Measurements from ENCODE around the gene CEP85L.

The CEP85L gene

DNA sequence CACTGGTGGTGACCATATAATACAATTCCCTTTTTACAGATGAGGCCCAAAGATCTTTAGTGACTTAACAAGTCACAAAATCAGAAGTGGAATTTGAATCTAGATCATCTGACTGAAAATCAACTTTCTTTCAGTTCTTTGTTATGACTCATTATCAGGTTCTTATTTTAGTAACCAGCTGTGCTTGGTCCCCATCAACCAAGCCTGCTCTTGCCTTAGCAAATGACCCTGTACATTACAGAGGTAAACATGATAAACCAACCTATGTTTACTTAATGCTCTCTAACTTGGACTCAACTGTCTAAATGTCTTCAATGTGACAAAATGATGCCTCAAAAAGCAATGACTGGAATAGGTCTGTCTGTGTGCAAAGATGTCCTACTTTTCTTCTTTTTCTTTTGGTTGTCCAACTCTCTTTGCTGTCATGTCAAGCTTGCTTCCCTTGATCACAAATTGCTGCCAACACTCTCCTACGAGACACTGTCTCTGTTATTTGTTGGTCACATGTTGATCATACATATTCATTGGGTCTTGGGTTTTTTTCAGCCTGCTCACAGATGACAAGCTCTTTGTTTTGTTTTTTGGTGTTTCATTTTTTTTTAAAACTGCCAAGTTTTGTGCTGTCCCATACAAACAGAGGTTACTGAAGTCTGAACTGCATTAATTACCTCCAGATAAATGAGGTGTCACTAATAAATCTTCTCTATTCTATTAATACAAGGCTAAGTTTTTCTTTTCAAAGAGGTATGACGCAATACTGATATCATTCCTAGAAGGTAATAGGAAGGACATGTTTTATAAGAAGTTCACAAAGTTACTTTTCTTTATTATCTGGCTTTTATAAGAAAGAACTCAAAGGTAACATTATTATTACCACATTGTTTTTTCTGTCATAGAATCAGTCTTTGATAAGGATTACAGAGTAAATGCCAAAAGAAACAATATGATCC, 165.5 kb downstream of the CEP85L start:
- H3K36me3 ChIP-seq (ENCODE audit: control insufficient read depth in 1 of 2, insufficient read depth in 2 of 2, low read length in 2 of 2): peaks cover 6 to 34% of the 10 kb centered on the region in 2 donors

DNA sequence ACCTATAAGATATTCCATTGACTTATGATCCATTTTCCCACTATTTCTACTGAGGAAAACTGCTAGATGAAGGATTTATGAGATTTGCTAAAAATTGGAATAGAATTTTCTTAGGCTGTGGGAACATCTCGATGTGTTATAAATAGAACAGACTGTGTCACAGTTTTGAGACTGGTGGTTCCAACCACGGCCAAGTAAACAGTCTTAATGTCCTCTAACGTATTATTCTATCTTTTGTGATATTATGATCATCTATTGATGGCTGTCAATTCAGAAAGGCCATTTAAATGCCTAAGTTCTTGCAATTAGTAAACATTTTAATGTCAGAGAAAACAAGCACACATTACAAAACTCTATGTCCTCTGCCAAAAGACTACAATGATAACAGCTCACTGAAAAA, 174.8 kb downstream of the CEP85L start:
- no peaks in the 10 kb centered on the region for H3K9me3 ChIP-seq (ENCODE audit: control insufficient read depth in 1 of 2, low read length in 2 of 2)
- H3K4me1 ChIP-seq (ENCODE audit: control insufficient read depth in 1 of 2, insufficient read depth in 2 of 2, low read length in 2 of 2): no peaks in the 10 kb centered on the region
- H3K4me3 ChIP-seq (ENCODE audit: low read depth in 1 of 2, low read length in 2 of 2): no peak overlapping the region
- H3K27me3 ChIP-seq (ENCODE audit: low read depth, low read length): no peaks in the 10 kb centered on the region
- H3K36me3 ChIP-seq (ENCODE audit: control insufficient read depth in 1 of 2, insufficient read depth in 2 of 2, low read length in 2 of 2): peaks cover 0 to 2% of the 10 kb centered on the region in 2 donors
- H3K27ac ChIP-seq (ENCODE audit: low read length): no peak overlapping the region

More for the DNA sequence above, 165.5 kb downstream of the CEP85L start:
- Histone ChIP-seq H3K27me3 (ENCODE audit: low read depth, low read length) (no peaks in the 10 kb centered on the region), H3K9me3 (ENCODE audit: control insufficient read depth in 1 of 2, low read length in 2 of 2) (peaks cover 0 to 11% of the 10 kb centered on the region in 2 donors), H3K4me3 (ENCODE audit: low read depth in 1 of 2, low read length in 2 of 2) (no peak overlapping the region), H3K27ac (ENCODE audit: low read length) (no peak overlapping the region), H3K4me1 (ENCODE audit: control insufficient read depth in 1 of 2, insufficient read depth in 2 of 2, low read length in 2 of 2) (no peaks in the 10 kb centered on the region)

GRCh38 chr6:118473266-118473665, 178.1 kb downstream of the CEP85L start:
- no peaks in the 10 kb centered on the region for H3K27me3 ChIP-seq (ENCODE audit: low read depth, low read length)
- H3K9me3 ChIP-seq (ENCODE audit: control insufficient read depth in 1 of 2, low read length in 2 of 2): no peaks in the 10 kb centered on the region
- H3K27ac ChIP-seq (ENCODE audit: low read length): no peak overlapping the region
- H3K4me1 ChIP-seq (ENCODE audit: control insufficient read depth in 1 of 2, insufficient read depth in 2 of 2, low read length in 2 of 2): no peaks in the 10 kb centered on the region
- peaks cover 7 to 14% of the 10 kb centered on the region in 2 donors for H3K36me3 ChIP-seq (ENCODE audit: control insufficient read depth in 1 of 2, insufficient read depth in 2 of 2, low read length in 2 of 2)
- H3K4me3 ChIP-seq (ENCODE audit: low read depth in 1 of 2, low read length in 2 of 2): no peak overlapping the region

DNA sequence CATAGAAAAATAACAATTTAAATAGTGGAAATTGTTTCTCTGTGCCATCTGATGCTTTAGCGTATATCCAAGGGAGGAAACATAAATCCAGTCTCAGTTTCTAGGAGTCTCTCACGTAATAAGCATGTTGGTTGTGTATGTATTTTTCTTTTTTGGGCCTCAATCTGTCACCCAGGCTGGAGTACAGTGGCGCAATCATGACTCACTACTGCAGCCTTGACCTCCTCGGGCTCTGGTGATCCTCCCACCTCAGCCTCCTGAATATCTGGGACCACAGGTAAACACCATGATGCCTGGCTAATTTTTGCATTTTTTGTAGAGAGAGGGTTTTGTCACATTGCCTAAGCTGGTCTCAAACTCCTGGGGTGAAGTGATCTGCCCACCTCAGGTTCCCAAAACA, 181.9 kb downstream of the CEP85L start:
- no peak overlapping the region for H3K4me3 ChIP-seq (ENCODE audit: low read depth in 1 of 2, low read length in 2 of 2)
- no peaks in the 10 kb centered on the region for H3K4me1 ChIP-seq (ENCODE audit: control insufficient read depth in 1 of 2, insufficient read depth in 2 of 2, low read length in 2 of 2)
- H3K9me3 ChIP-seq (ENCODE audit: control insufficient read depth in 1 of 2, low read length in 2 of 2): no peaks in the 10 kb centered on the region
- H3K27me3 ChIP-seq (ENCODE audit: low read depth, low read length): no peaks in the 10 kb centered on the region
- peaks cover 22 to 29% of the 10 kb centered on the region in 2 donors for H3K36me3 ChIP-seq (ENCODE audit: control insufficient read depth in 1 of 2, insufficient read depth in 2 of 2, low read length in 2 of 2)
- no peak overlapping the region for H3K27ac ChIP-seq (ENCODE audit: low read length)

DNA sequence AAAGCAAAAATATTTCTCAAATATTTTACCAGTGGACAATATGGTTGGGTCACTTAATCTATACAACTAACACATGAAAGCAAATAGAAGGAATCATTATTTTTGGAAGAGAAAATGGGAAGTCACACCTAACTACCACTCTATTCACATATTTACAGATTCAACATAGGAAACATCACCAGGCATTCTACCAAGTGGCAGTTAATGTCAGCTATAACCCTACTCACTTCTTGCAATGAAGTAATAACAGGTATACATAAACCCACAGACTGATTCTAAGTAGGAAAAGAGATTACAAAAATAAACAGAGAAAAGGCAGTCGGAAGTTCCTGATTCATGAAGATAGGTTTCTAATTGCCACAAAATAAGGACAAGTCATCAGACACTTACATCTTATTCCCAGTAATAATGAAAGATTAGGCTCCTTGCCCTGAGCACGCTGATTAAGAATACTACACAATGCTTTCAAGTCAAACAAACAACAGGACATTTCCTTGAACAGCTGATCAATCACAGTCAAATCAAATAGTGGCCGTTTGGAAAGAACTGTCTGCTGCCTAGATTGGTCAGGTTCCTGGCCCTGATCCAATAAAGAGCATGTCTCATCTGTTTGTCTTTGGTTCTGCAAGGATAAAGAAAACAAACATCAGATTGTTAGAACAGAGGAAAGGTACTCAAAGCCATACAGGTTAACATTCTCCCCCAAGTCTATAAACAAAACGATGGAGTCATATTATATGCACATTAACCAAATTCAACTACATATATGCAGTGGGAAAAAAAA, 182.5 kb downstream of the CEP85L start:
- H3K9me3 ChIP-seq (ENCODE audit: control insufficient read depth in 1 of 2, low read length in 2 of 2): no peaks in the 10 kb centered on the region
- no peak overlapping the region for H3K4me3 ChIP-seq (ENCODE audit: low read depth in 1 of 2, low read length in 2 of 2)
- no peaks in the 10 kb centered on the region for H3K4me1 ChIP-seq (ENCODE audit: control insufficient read depth in 1 of 2, insufficient read depth in 2 of 2, low read length in 2 of 2)
- H3K27ac ChIP-seq (ENCODE audit: low read length): no peak overlapping the region
- no peaks in the 10 kb centered on the region for H3K27me3 ChIP-seq (ENCODE audit: low read depth, low read length)
- H3K36me3 ChIP-seq (ENCODE audit: control insufficient read depth in 1 of 2, insufficient read depth in 2 of 2, low read length in 2 of 2): peaks cover 22 to 29% of the 10 kb centered on the region in 2 donors

DNA sequence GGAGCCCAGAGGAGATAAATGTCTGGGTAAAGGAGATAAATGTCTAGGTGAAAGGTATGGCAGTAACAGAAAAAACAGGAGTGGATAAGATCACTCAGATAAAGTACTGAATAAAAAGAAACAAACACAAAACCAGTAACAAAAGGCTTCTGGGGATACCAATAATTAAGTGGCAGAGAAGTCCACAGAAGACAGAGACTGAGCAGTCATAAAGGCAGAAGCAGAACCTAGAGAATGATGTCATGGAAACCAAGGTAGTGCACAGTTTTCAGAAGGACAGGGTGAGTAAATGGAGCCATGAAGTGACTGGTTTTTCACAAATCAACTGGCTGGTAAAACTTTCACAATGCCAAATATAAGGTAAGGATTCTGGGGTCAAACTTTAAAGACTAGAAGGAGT, 184.2 kb downstream of the CEP85L start:
- no peaks in the 10 kb centered on the region for H3K4me1 ChIP-seq (ENCODE audit: control insufficient read depth in 1 of 2, insufficient read depth in 2 of 2, low read length in 2 of 2)
- H3K27ac ChIP-seq (ENCODE audit: low read length): no peak overlapping the region
- no peak overlapping the region for H3K4me3 ChIP-seq (ENCODE audit: low read depth in 1 of 2, low read length in 2 of 2)
- no peaks in the 10 kb centered on the region for H3K9me3 ChIP-seq (ENCODE audit: control insufficient read depth in 1 of 2, low read length in 2 of 2)
- no peaks in the 10 kb centered on the region for H3K27me3 ChIP-seq (ENCODE audit: low read depth, low read length)
- peaks cover 22 to 29% of the 10 kb centered on the region in 2 donors for H3K36me3 ChIP-seq (ENCODE audit: control insufficient read depth in 1 of 2, insufficient read depth in 2 of 2, low read length in 2 of 2)

GRCh38 chr6:118464620-118465019, 186.8 kb downstream of the CEP85L start:
- no peaks in the 10 kb centered on the region for H3K4me1 ChIP-seq (ENCODE audit: control insufficient read depth in 1 of 2, insufficient read depth in 2 of 2, low read length in 2 of 2)
- no peaks in the 10 kb centered on the region for H3K9me3 ChIP-seq (ENCODE audit: control insufficient read depth in 1 of 2, low read length in 2 of 2)
- H3K36me3 ChIP-seq (ENCODE audit: control insufficient read depth in 1 of 2, insufficient read depth in 2 of 2, low read length in 2 of 2): peaks cover 22 to 28% of the 10 kb centered on the region in 2 donors
- H3K27me3 ChIP-seq (ENCODE audit: low read depth, low read length): no peaks in the 10 kb centered on the region
- no peak overlapping the region for H3K27ac ChIP-seq (ENCODE audit: low read length)
- no peak overlapping the region for H3K4me3 ChIP-seq (ENCODE audit: low read depth in 1 of 2, low read length in 2 of 2)

DNA sequence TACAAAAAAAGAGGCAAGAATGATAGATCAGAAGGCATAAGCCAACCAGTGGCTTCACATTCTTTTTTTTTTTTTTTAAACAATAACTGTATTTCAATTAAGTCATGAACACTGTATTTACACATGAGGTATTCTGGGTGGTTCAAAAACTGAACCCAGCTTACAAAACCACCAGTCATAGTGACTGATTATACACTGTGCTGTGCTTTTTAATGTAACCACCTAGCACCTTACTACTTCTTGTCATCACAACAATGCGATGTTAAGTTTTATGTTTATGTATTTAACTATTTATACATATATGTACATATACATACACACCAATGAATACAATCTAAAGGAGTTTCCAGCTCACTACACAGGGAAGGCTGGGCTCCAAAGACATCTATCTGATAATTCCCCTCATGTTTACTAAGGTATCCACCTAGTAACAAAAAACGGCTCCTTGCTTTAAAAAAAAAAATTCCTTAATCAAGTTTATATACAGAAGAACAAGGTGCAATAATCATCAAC, 190.4 kb downstream of the CEP85L start:
- peaks cover 5 to 8% of the 10 kb centered on the region in 2 donors for H3K36me3 ChIP-seq (ENCODE audit: control insufficient read depth in 1 of 2, insufficient read depth in 2 of 2, low read length in 2 of 2)
- H3K4me3 ChIP-seq (ENCODE audit: low read depth in 1 of 2, low read length in 2 of 2): no peak overlapping the region
- no peaks in the 10 kb centered on the region for H3K4me1 ChIP-seq (ENCODE audit: control insufficient read depth in 1 of 2, insufficient read depth in 2 of 2, low read length in 2 of 2)
- no peak overlapping the region for H3K27ac ChIP-seq (ENCODE audit: low read length)
- no peaks in the 10 kb centered on the region for H3K9me3 ChIP-seq (ENCODE audit: control insufficient read depth in 1 of 2, low read length in 2 of 2)
- no peaks in the 10 kb centered on the region for H3K27me3 ChIP-seq (ENCODE audit: low read depth, low read length)

DNA sequence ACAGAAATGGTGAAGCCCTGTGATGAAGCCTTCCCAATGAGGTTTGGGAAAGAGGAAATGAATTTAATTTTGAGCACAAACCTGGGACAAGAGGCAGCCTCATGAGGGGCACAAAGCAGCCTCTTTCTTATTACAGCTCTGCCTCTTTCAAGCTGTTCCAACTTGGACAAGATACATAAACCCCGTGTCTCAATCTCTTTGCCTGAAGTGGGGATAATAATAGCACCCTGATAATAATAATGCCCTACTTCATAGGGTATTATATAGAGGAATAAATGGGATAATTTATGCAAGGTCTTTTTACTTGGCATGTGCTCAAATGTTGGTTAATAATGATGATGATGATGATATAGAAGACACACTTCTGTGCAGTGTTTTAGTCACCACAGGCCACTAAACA, 194.4 kb downstream of the CEP85L start:
- no peaks in the 10 kb centered on the region for H3K4me1 ChIP-seq (ENCODE audit: control insufficient read depth in 1 of 2, insufficient read depth in 2 of 2, low read length in 2 of 2)
- no peaks in the 10 kb centered on the region for H3K36me3 ChIP-seq (ENCODE audit: control insufficient read depth in 1 of 2, insufficient read depth in 2 of 2, low read length in 2 of 2)
- H3K27ac ChIP-seq (ENCODE audit: low read length): no peak overlapping the region
- H3K27me3 ChIP-seq (ENCODE audit: low read depth, low read length): no peaks in the 10 kb centered on the region
- peaks cover 2 to 20% of the 10 kb centered on the region in 2 donors for H3K9me3 ChIP-seq (ENCODE audit: control insufficient read depth in 1 of 2, low read length in 2 of 2)
- H3K4me3 ChIP-seq (ENCODE audit: low read depth in 1 of 2, low read length in 2 of 2): no peak overlapping the region

GRCh38 chr6:118451839-118452238, 199.6 kb downstream of the CEP85L start:
- no peak overlapping the region for H3K4me3 ChIP-seq (ENCODE audit: low read depth in 1 of 2, low read length in 2 of 2)
- H3K27ac ChIP-seq (ENCODE audit: low read length): no peak overlapping the region
- H3K36me3 ChIP-seq (ENCODE audit: control insufficient read depth in 1 of 2, insufficient read depth in 2 of 2, low read length in 2 of 2): peaks cover 0 to 3% of the 10 kb centered on the region in 2 donors
- no peaks in the 10 kb centered on the region for H3K4me1 ChIP-seq (ENCODE audit: control insufficient read depth in 1 of 2, insufficient read depth in 2 of 2, low read length in 2 of 2)
- H3K9me3 ChIP-seq (ENCODE audit: control insufficient read depth in 1 of 2, low read length in 2 of 2): peaks cover 15 to 38% of the 10 kb centered on the region in 2 donors
- no peaks in the 10 kb centered on the region for H3K27me3 ChIP-seq (ENCODE audit: low read depth, low read length)

GRCh38 chr6:118444796-118445195, 206.6 kb downstream of the CEP85L start:
- H3K9me3 ChIP-seq (ENCODE audit: control insufficient read depth in 1 of 2, low read length in 2 of 2): peaks cover 3 to 17% of the 10 kb centered on the region in 2 donors
- H3K27ac ChIP-seq (ENCODE audit: low read length): no peak overlapping the region
- no peaks in the 10 kb centered on the region for H3K4me1 ChIP-seq (ENCODE audit: control insufficient read depth in 1 of 2, insufficient read depth in 2 of 2, low read length in 2 of 2)
- no peaks in the 10 kb centered on the region for H3K27me3 ChIP-seq (ENCODE audit: low read depth, low read length)
- H3K36me3 ChIP-seq (ENCODE audit: control insufficient read depth in 1 of 2, insufficient read depth in 2 of 2, low read length in 2 of 2): peaks cover 0 to 3% of the 10 kb centered on the region in 2 donors
- H3K4me3 ChIP-seq (ENCODE audit: low read depth in 1 of 2, low read length in 2 of 2): no peak overlapping the region
